HepG2 (cell line): ENCODE results near the gene LRRC74B. TPM values are rescaled to one million over a fixed set of nuclear protein-coding genes. Genes with fewer than 3 reads are reported as not detected.

ENCODE experiments used
- ATAC-seq: fragments of 200-7000 bp; cut with Tn5 transposase; 3 replicates; pipeline ENCODE4 v1.9.1; 2020; ENCODE audit warnings: mild to moderate bottlenecking, moderate library complexity
- BruUV-seq: library from RNA; stranded (reverse); fragments of 400-500 nt; replicated peaks from 2 replicates; lab custom pipeline; 2021; lab: Mats Ljungman, UMichigan
- CTCF ChIA-PET: fragments of 300-600 bp; formaldehyde crosslinking; extraction: SDS; loops from one replicate; lab custom pipeline; 2021; ENCODE audit warnings: low total read pairs, inconsistent platforms, low intra/inter-chr PET ratio; lab: Yijun Ruan, JAX
- POLR2A ChIA-PET: fragments of 350-600 bp; sonication (Branson Sonifier 250); formaldehyde crosslinking; loops from one replicate; lab custom pipeline; 2020; ENCODE audit warnings: antibody characterized with exemption, inconsistent platforms; lab: Yijun Ruan, JAX
- DNase-seq: peaks from one replicate; pipeline ENCODE4 v3.0.0-alpha.2; 2015; ENCODE audit warnings: low spot score
- FAIRE-seq: peaks from 3 replicates; lab custom pipeline; 2011; peaks lifted over from hg19 to GRCh38; lab: Jason Lieb, UNC
- H2AFZ ChIP-seq: one replicate; pipeline ENCODE4 v1.6.1; 2011; ENCODE audit warnings: low read length, inconsistent platforms
- H3K27ac ChIP-seq: fragments of 300-600 bp; 3 replicates; pipeline ENCODE4 v1.8.0; 2011; ENCODE audit warnings: mixed run types, mild to moderate bottlenecking, mixed read lengths, low read length, inconsistent platforms; ENCODE audit not compliant: insufficient read depth; ENCODE audit errors: extremely low read length
- H3K27me3 ChIP-seq, 2 experiments: fragments of 200-600 bp in 1 of 2; 2 replicates in 1 of 2; 3 replicates in 1 of 2; pipeline versions ENCODE4 v1.6.0 to v1.8.0; 2011; ENCODE audit warnings: low read length in 2 of 2, mild to moderate bottlenecking in 2 of 2, moderate library complexity in 2 of 2, inconsistent platforms in 1 of 2; ENCODE audit not compliant: insufficient read depth in 2 of 2, control insufficient read depth in 1 of 2
- H3K36me3 ChIP-seq, 2 experiments: fragments of 200-600 bp in 1 of 2; replicated peaks in 1 of 2; 2 replicates in 1 of 2; 3 replicates in 1 of 2; pipeline versions ENCODE4 v1.5.1 to v1.8.0; 2011; ENCODE audit warnings: low read length in 2 of 2, inconsistent platforms in 1 of 2; ENCODE audit not compliant: insufficient read depth in 2 of 2, control insufficient read depth in 1 of 2
- H3K4me1 ChIP-seq: 2 replicates; pipeline ENCODE4 v1.5.1; 2012; ENCODE audit warnings: low read length, inconsistent platforms; ENCODE audit not compliant: insufficient read depth
- H3K4me2 ChIP-seq: 2 replicates; pipeline ENCODE4 v1.6.0; 2011; ENCODE audit warnings: low read depth, low read length, inconsistent platforms
- H3K4me3 ChIP-seq, 3 experiments: fragments of 200-600 bp in 1 of 3; sonication (generic), shearing (Covaris generic) in 1 of 3; replicated peaks in 1 of 3; 2 replicates each; pipeline ENCODE4 v1.5.1; 2011 to 2016; ENCODE audit warnings: low read length in 3 of 3, inconsistent platforms in 2 of 3, low read depth in 2 of 3, mild to moderate bottlenecking in 2 of 3, control low read depth in 1 of 3, mixed read lengths in 1 of 3; ENCODE audit not compliant: insufficient read depth in 1 of 3
- H3K79me2 ChIP-seq: one replicate; pipeline ENCODE4 v1.6.1; 2011; ENCODE audit warnings: low read length, inconsistent platforms; ENCODE audit not compliant: insufficient read depth
- H3K9ac ChIP-seq: 2 replicates; pipeline ENCODE4 v1.6.0; 2011; ENCODE audit warnings: mild to moderate bottlenecking, low read depth, low read length, inconsistent platforms; ENCODE audit not compliant: insufficient read depth
- H3K9me3 ChIP-seq: 2 replicates; pipeline ENCODE4 v1.5.1; 2012; ENCODE audit warnings: mild to moderate bottlenecking, low read length
- H4K20me1 ChIP-seq: 2 replicates; pipeline ENCODE4 v1.6.0; 2011; ENCODE audit warnings: inconsistent platforms, mild to moderate bottlenecking, low read length, moderate library complexity; ENCODE audit not compliant: insufficient read depth
- FOXP1 ChIP-seq, 2 experiments: fragments of 450-650 bp in 1 of 2; IDR thresholded peaks; 2 replicates each; pipeline ENCODE4 v1.6.1; 2017 to 2018; ENCODE audit warnings: antibody characterized with exemption in 1 of 2
- HDAC6 ChIP-seq: fragments of 200-600 bp; sonication (generic); IDR thresholded peaks from 2 replicates; pipeline ENCODE4 v1.7.0; 2017; ENCODE audit warnings: mild to moderate bottlenecking, antibody characterized with exemption, low read length, low read depth
- HMG20A ChIP-seq: IDR thresholded peaks from 2 replicates; pipeline ENCODE4 v1.6.1; 2016; ENCODE audit warnings: borderline replicate concordance
- HOXA5 ChIP-seq: sonication (generic); formaldehyde crosslinking; IDR thresholded peaks from 2 replicates; pipeline ENCODE4 v1.4.0; 2020; ENCODE audit warnings: missing genetic modification reagents
- MAX ChIP-seq: IDR thresholded peaks from 2 replicates; pipeline ENCODE4 v1.6.1; 2012; ENCODE audit warnings: inconsistent platforms
- MTERF4 ChIP-seq: sonication (generic); formaldehyde crosslinking; IDR thresholded peaks from 2 replicates; pipeline ENCODE4 v1.8.0; 2023; ENCODE audit warnings: mild to moderate bottlenecking, missing genetic modification reagents
- NFKBIZ ChIP-seq: IDR thresholded peaks from 2 replicates; pipeline ENCODE4 v1.6.1; 2018; ENCODE audit warnings: missing genetic modification reagents, missing compliant biosample characterization
- PCBP1 ChIP-seq: fragments of 200-400 bp; formaldehyde crosslinking; IDR thresholded peaks from 2 replicates; pipeline ENCODE4 v1.6.1; 2017; ENCODE audit warnings: mild to moderate bottlenecking, low read depth, low read length, borderline replicate concordance
- REPIN1 ChIP-seq: sonication (generic); formaldehyde crosslinking; IDR thresholded peaks from 2 replicates; pipeline ENCODE4 v1.8.0; 2022; ENCODE audit warnings: missing genetic modification reagents, low read depth, mild to moderate bottlenecking, borderline replicate concordance
- SIX4 ChIP-seq: sonication (generic); formaldehyde crosslinking; IDR thresholded peaks from 2 replicates; pipeline ENCODE4 v1.4.0; 2020; ENCODE audit warnings: missing genetic modification reagents
- TFAP4 ChIP-seq: sonication (generic); IDR thresholded peaks from 2 replicates; pipeline ENCODE4 v1.6.1; 2016; ENCODE audit warnings: low read depth, borderline replicate concordance
- XRCC5 ChIP-seq: fragments of 200-400 bp; formaldehyde crosslinking; optimal IDR thresholded peaks from 2 replicates; pipeline ENCODE3; 2017; ENCODE audit warnings: mild to moderate bottlenecking, low read length
- ZBTB2 ChIP-seq: sonication (generic); formaldehyde crosslinking; IDR thresholded peaks from 2 replicates; pipeline ENCODE4 v1.8.0; 2022; ENCODE audit warnings: low read depth, missing genetic modification reagents
- ZBTB49 ChIP-seq: sonication (generic); formaldehyde crosslinking; IDR thresholded peaks from 2 replicates; pipeline ENCODE4 v1.4.0; 2020; ENCODE audit warnings: missing genetic modification reagents, borderline replicate concordance
- ZKSCAN8 ChIP-seq: IDR thresholded peaks from 2 replicates; pipeline ENCODE4 v1.6.1; 2016; ENCODE audit warnings: borderline replicate concordance, missing genetic modification reagents, missing compliant biosample characterization
- ZNF512 ChIP-seq: sonication (generic); formaldehyde crosslinking; IDR thresholded peaks from 2 replicates; pipeline ENCODE4 v1.4.0; 2020; ENCODE audit warnings: mild to moderate bottlenecking, missing genetic modification reagents
- WGBS: methylation state at CpG from one replicate; pipeline ENCODE4 v1.1.6; 2017; ENCODE audit warnings: low lambda C conversion rate; 5-methylcytosine and 5-hydroxymethylcytosine counted together
- in situ Hi-C: cut with HindIII; loops from 2 replicates; pipeline ENCODE4 v1.10.0; 2017; ENCODE audit warnings: low pct_unique_long_range_greater_than_20kb; ENCODE audit not compliant: extremely low pct_ligation_motif_present
- intact Hi-C: fragments of 100-400 bp; cut with micrococcal nuclease; formaldehyde crosslinking; loops from one replicate; pipeline ENCODE4 v1.10.0; 2022; ENCODE audit not compliant: unreplicated experiment
- polyA plus RNA-seq, 8 experiments: library from polyadenylated mRNA; depleted of rRNA in 3 of 8; stranded (reverse) in 7 of 8; unstranded in 1 of 8; fragments of >200 nt; fragmentation: Illumina TruSeq in 4 of 8; extraction: Trizol in 4 of 8; gene quantifications; 2 replicates each; pipeline versions ENCODE4 v1.2.1 to v1.2.3, GENCODE V29; 2011 to 2016; ENCODE audit warnings: low read depth in 4 of 8, missing spikeins in 1 of 8, mixed read lengths in 1 of 8; ENCODE audit not compliant: insufficient read depth in 1 of 8
- total RNA-seq, 5 experiments: library from RNA; depleted of rRNA; stranded (reverse); fragments of >200 nt; fragmentation: Illumina TruSeq; extraction: Trizol; gene quantifications; 2 replicates each; pipeline ENCODE4 v1.2.3, GENCODE V29; 2016; ENCODE audit warnings: low read depth in 1 of 5

Gene LRRC74B
- total and polyA plus RNA-seq, 2 of the 13 experiments (the other 11 are each of a cell fraction or from before 2014, with no cell fraction given): not detected

- no peak for TF ChIP-seq ZKSCAN8 (CRISPR knock-in tag)
- TF ChIP-seq XRCC5: peak; percentile 69
- no peak for TF ChIP-seq REPIN1 (CRISPR knock-in tag)
- TF ChIP-seq MAX: peak; percentile 42; the same call in 1 of the 2 replicates
- no peak for TF ChIP-seq ZNF512 (CRISPR knock-in tag)
- TF ChIP-seq, all 625 proteins: peak for 36
Observed at GRCh38 chr22:21102659-21103267, 57.0 kb downstream of the LRRC74B start (continued).

GRCh38 chr22:21103633-21104032 is 57.9 kb downstream of the LRRC74B start:
- Histone ChIP-seq H3K4me3 (no peak overlapping the region), H3K27ac (no peak overlapping the region), H3K36me3 (no peaks in the 10 kb centered on the region), H3K79me2 (no peaks in the 10 kb centered on the region), H3K4me1 (no peaks in the 10 kb centered on the region), H3K4me2 (no peak overlapping the region), H2AFZ (no peak overlapping the region), H4K20me1 (no peaks in the 10 kb centered on the region), H3K9ac (no peak overlapping the region), H3K27me3 (peaks cover 1 to 13% of the 10 kb centered on the region in 2 experiments; a peak in 3 of 5 replicates), H3K9me3 (no peaks in the 10 kb centered on the region)
- ATAC-seq (no peak), FAIRE-seq (no peak), DNase-seq (no peak)
- ChIA-PET CTCF (no interaction called here), POLR2A (no interaction called here)
- WGBS: 75% methylated on average over 8 of the region's 10 CpGs
- intact Hi-C loops: no loop called here
- BruUV-seq: no TSS peak
- in situ Hi-C loops: no loop called here
- TF ChIP-seq HDAC6 (no peak), SIX4 (CRISPR knock-in tag) (no peak), ZBTB49 (CRISPR knock-in tag) (no peak), NFKBIZ (no peak), TFAP4 (no peak), HMG20A (no peak), HOXA5 (CRISPR knock-in tag) (no peak), FOXP1 (IDR thresholded peaks at IDR 0.05) (no peak), FOXP1 (CRISPR knock-in tag; IDR thresholded peaks at IDR 0.05) (no peak), ZBTB2 (CRISPR knock-in tag) (no peak), PCBP1 (no peak), MTERF4 (no peak)
